Posterior vena cava (tissue), 2 donors: ENCODE data around the gene FTO. TPM values are rescaled to one million over a fixed set of nuclear protein-coding genes. Genes with fewer than 3 reads are reported as not detected.
"Not testable (repeated sequence)": the region's sequence is repeated elsewhere in the genome, so short reads cannot be mapped to it uniquely, and the experiment has no call there.

Experiments
- DNase-seq: peaks from one replicate; pipeline ENCODE4 v3.0.0-alpha.2; 2020; ENCODE audit warnings: low spot score
- intact Hi-C, 2 donors: fragments of 100-400 bp; cut with DNase I; formaldehyde crosslinking; loops; one replicate each; pipeline versions ENCODE4 v1.14.1 to v1.14.2; 2022 to 2023
- long read RNA-seq, 2 donors: library from polyadenylated mRNA; unstranded; transcript quantifications; one replicate each; pipeline ENCODE4 v2.0.0, GENCODE V29; 2020 to 2021
- total RNA-seq, 2 donors: library from RNA; stranded (reverse); fragmentation: NEBNext Ultra II Directional; extraction: Animal tissue kit (Norgen Biotek cat#: 25700); gene quantifications; one replicate each; pipeline ENCODE4 v1.2.1, GENCODE V29; 2021
- donor health status: DM: yes; HTN: yes; CAD: no.
- donor health status: DM: yes; HTN: yes; CAD: no.

The FTO gene
- 10 to 100 TPM; 77.7 to 98.0 TPM for total RNA-seq
- long read RNA-seq, donor 1, full-length matches to known transcripts: 6 of 23 reads
- long read RNA-seq, donor 1, partial matches to known transcripts: 4 of 23 reads
- long read RNA-seq, donor 1, other reads (novel, unspliced or antisense): 13 of 23 reads
- long read RNA-seq, donor 2, full-length matches to known transcripts: 1 of 14 reads
- long read RNA-seq, donor 2, partial matches to known transcripts: 1 of 14 reads
- long read RNA-seq, donor 2, other reads (novel, unspliced or antisense): 12 of 14 reads

DNA sequence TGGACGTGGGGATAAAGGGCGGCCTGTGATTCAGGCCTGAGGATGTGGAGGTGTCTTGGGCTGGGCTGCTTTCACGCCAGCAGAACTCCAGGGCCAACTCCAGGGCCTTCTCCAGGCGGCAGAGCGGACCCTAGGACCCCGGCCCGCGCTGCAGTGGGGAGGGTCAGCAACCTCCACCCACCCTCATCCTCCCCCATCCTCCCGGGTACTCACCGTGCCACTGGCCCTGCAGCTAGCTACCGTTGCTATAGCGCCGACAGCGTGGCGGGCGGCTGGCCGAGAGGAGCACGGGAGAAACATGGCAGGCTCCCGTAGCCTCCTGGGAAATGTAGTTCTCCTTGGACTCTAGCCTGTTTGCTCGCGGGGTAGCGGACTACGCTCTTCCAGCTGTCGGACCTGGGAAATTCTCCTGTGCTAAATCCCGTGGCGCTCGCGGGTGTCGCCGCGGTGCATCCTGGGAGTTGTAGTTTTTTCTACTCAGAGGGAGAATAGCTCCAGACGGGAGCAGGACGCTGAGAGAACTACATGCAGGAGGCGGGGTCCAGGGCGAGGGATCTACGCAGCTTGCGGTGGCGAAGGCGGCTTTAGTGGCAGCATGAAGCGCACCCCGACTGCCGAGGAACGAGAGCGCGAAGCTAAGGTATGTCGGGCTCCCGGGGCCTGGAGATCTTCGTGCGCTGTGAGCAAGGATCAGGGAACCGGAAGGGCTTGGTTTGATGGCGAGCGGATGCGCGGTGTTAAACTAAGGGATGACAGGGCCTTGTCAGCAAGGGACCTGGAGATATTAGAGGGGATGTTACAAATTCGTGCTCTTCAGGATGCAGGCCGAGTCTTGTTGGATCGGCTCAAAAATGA is at the start of gene FTO, which contains the start of gene RPGRIP1L:
TSS of gene FTO (plus strand) at position 567 of the 855 bp plus-strand sequence.
TSS of gene RPGRIP1L (minus strand) at position 270 of the 855 bp plus-strand sequence. CDS start 3,136 bp downstream, outside the sequence.
- DNase-seq: peak; percentile 99
- intact Hi-C loops: no loop called here

DNA sequence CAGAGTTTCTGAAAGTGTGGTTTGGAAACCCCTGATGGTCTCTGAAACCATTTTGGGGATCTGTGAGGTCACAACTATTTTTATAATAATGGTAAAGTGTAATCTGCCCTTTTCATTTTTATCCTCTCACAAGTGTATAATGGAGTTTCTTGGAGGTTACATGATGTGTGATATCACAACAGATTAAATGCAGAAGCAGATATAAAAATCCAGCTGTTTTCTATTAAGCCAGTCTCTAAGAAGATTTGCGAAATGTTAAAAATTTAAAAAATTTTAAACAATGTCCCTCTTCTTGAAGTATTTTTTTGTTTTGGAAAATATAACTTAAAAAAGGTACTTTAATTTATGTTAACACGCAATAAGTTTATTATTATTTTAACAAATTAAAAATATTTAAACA is 49.0 kb upstream of the FTO start:
- no peak for DNase-seq
- intact Hi-C loops: no loop called here

DNA sequence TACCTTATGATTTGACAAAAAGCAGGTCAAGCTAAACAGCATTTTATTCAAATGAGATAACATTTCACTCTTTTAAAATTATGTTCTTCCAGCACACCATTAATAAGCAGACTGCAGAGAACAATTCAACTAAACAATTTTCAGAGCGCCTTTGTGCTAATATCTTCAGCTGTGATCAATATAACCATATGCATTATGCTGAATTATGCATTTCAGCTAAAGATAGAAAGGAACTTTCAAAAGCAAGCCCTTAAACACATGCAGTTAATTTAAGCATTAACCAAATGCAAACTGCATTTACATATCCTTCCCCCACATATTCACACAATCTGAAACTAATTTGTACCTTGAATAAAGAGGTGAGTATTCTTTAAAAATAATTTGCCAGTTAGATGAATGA is 41.9 kb upstream of the FTO start:
- intact Hi-C loops: no loop called here
- no peak for DNase-seq

DNA sequence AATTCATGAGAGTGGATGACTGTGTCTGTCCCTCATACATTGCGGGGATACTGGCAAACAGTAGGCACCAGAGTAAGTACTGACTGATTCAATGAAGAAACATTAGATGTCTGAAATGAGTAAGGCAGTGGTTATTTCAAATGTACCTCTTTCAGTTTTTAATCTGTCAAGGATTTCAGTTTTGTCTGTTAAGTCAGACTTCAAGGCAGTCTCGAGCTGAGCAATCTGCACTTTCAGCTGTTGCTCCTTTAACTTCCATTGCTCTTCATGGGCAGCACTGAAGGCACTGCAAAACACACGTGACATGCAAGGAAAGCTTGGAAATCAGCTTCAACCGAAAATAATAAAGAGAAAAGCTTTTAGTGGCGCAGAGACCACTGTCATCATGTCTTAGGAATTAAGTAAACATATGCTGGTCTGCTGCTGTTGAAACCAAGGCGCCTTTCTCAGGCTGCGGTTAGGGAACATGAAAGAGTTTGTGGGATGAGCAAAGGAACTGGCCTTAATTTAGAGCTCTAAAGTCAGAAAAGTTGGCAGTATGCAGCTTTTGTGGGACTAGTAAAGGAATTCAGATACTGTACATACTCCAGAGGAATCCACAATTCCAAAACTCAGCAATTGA is 39.1 kb upstream of the FTO start:
- intact Hi-C loops: no loop called here
- DNase-seq: no peak

DNA sequence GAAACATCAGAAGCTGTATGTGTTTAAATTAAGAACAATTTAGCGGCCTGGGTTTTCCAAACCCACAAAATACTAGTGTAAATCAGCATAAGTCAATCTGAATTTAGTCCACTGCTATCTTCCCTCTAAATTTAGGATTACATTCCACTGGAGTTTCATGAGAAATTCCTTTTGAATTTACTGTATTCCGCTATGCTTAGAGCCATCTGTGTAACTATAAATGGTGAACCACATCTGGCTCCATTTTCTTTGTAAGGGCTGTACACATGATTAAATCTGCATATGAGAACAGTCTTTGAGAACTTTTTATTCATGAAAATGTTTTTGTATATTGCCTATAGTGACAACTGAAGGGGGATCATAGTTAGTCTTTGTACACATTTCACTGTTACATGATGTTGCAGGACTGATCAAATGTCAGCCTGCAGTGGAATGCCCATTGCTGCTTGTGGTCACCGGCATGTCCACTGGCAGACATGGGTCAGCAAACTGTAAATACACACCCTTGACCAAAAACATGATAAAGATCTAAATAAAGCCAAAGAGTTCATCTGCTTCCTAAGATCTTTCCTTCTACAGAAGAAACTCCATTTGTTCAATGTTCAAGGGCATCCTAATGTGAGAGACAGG is 37.1 kb upstream of the FTO start:
- intact Hi-C loops: no loop called here
- no peak for DNase-seq

DNA sequence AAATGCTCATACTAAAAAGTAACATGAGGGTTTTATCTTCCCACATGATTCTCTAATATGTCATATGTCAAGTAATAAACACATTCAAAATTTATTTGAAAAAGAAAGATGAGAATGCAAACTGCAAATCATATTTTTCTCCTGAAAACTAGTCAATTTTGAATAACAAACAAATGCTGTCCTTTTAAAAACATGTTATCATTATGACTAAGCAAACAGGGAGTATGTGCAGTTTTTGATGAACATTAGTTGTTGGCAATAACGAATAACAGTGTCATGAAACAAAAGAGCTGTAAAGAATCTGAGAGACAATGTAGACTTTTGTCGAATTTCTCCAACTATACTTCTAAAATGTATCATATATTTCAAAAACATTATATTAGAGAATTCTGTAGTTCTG is 35.1 kb upstream of the FTO start:
- intact Hi-C loops: no loop called here

DNA sequence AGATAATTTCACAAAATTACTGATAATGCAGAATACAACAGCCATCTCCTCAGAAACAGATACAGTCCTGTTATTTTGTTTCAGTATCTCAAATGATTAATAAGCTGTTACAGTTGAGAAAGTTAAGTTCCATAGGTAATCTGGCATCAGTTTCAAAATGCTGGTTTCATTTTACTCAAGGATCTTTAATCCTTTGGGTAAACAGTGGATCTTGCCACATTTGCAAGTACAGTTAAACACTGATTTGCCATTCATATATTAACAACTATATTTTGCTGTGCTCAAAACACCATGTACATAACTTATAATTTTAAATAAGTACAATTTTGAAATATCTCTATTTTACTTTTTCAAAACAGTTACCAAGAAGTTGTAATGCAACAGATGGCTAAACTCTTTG is 31.5 kb upstream of the FTO start:
- DNase-seq: no peak
- intact Hi-C loops: no loop called here

More for the DNA sequence above, 35.1 kb upstream of the FTO start:
- DNase-seq: no peak

DNA sequence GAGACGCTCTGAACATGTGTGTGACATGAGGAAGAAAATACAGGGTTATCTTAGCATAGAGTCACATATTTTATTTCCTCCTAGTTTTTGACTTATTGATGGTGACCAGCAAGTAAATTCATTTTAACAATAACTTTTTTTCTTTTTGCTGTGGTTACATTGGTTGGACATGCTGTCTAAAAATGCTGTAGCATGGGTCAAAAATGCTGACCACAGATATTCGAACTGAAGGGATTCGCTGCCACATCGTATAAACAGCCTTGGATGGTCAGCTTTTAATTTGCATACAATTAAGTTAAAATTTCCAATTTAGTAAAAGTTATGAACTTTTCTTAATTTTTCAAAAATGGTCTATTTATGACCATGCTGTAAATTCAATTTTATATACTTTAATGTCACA is 30.8 kb upstream of the FTO start:
- DNase-seq: no peak
- intact Hi-C loops: no loop called here

DNA sequence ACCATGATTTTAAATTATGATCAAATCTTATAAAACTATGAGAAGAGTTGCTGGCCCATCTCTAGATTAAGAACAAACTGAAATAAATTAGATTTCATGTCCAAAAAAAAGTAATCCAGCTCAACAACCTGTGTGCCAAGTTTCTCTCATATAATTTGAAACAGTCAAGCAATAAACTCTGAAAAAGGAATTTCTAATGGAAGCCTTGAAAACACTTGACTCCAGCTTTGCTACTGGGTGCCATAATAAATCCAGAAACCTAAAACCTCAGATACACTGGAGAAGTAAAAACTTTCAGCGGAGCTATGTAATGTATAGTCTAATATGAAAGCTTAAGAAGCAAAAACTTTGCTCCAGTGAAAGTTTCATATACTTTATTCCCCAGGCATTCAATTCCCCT is 25.8 kb upstream of the FTO start:
- intact Hi-C loops: loop anchor here in 1 of 2 donors (5.0 kb wide), 1 partner anchor 919 kb away; no protein-coding TSS in a partner anchor
- no peak for DNase-seq

DNA sequence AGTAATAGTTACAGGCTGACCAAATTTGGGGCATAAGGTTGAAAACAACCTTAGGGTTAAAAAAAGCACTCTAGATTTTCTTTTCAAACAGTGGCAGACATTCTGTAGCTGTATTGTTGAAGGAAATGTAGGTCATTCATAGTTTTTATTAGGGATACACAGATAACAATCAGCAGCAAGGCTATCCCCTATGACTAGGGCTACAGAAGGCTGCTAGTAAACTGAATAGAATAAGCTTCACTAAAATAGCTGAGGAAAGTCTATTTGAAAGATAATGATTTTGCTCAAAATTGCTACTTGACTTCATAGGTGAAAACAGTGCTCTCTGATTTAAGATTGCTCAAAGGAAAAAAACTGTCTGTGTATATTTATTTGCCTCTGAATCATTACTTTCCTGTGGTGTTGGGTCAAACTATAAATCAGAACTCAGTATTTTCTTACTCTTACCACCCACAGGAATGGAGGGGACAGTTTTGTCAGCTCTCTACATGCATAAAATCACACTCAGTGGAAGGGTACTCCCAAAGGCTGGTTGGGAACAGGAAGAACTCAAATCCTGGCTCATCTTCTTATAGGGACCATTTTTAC is 25.1 kb upstream of the FTO start:
- DNase-seq: no peak
- intact Hi-C loops: loop anchor here in 1 of 2 donors (5.0 kb wide), 1 partner anchor 918 kb away; no protein-coding TSS in a partner anchor

DNA sequence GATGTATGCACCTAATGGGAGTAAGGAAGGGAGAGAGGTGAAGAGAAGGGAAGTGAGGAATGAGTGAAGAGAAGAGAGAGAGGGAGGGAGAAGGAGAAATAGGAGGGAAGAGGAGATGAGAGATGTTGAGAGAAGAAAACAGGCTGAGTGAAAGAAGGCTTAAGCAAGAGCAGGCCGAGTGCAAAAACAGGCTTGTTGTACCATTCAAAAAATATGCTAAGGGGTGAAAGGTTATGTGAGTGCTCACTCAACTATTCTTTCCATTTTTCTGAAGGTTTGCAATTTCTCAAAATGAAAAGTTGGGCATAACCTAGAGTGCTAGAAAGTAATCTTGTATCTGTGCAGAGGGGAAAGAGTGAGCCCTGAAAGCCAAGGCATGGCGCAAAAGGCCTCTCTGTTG is 23.2 kb upstream of the FTO start:
- intact Hi-C loops: no loop called here
- no peak for DNase-seq

DNA sequence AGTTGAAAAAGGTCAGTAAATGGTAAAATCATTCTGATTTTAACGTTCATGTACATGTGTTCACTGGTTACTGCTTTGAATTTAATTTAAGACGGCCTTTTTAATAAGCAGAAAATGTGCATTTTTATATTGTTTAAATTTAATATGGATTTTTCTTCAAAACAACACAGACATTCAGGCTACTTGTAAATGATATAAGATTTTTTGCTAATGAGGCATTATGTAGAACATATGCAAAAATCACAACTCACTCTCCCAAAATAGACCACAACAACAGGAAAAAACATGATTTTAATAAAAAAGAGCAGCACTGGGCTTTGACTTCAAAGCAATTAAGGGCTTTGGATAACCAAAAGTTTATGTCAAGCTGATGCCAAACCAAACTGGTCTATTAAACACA is 22.6 kb upstream of the FTO start:
- no peak for DNase-seq
- intact Hi-C loops: no loop called here

DNA sequence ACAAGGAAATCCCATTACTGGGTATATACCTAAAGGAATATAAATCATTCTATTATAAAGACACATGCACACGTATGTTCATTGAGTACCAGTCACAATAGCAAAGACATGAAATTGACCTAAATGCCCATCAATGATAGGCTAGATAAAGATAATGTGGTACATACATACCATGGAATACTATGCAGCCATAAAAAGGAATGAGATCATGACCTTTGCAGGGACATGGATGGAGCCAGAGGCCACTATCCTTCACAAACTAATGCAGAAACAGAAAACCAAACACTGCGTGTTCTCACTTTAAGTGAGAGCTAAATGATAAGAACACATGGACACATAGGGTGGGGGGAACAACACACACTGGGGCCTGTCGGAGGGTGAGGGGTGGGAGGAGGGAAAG is 18.6 kb upstream of the FTO start:
- DNase-seq, intact Hi-C loops: not testable (repeated sequence)

DNA sequence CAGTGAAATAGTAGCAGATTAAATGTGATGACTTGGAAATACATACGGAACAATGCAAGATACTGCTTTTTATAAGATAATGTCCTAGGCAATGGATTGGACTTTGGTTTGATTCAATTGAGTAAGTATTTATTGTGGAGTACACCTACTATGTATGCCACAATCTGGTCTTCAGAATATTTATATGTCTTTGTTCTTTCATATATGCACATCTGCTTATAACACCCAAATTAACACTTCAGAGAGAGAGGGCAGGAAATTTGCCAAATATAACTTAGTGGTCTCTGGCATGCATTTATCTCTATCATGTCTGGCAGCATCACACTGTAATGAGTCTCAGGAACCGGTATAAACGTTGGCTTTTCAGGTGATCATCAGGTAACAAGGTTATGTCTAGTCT is 17.2 kb upstream of the FTO start:
- intact Hi-C loops: no loop called here
- no peak for DNase-seq

DNA sequence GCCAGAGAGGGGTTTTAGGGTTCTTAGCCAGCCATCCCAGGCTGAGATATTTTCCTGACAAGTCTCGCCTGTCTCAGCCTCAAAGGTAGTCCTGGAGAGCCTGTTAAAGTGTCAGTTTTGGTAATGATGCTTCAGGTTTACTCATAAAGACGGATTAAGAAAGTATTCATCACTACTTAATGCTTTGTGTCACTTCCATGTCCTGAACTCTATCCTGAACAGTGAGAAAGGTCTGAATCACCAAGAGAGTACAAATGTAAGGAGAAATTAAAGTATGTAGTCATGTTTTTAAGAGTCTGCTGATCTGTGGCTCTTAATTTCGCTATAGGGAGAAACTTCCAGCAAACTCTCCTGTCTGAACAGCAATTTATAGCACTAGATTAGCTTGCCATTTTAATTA is 14.3 kb upstream of the FTO start:
- intact Hi-C loops: no loop called here
- DNase-seq: no peak

DNA sequence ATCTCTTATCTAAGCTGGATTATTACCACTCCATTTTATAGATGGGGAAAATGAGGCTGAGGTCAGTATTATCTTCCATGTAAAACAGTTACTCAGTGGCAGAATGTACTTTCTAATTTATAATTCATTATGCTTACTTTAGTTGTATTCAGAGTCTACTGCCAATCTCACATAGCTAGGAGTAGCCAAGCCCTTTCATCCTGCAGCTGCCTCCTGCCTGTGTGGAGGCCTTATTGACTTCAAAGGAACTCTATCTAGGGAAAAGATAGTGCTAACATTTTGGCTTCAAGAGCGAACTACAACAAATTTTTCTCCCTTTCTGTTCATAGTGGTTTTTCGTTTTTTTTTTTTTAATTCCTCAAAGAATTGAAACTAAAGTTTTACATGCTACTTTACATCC is 13.2 kb upstream of the FTO start:
- intact Hi-C loops: no loop called here
- no peak for DNase-seq

DNA sequence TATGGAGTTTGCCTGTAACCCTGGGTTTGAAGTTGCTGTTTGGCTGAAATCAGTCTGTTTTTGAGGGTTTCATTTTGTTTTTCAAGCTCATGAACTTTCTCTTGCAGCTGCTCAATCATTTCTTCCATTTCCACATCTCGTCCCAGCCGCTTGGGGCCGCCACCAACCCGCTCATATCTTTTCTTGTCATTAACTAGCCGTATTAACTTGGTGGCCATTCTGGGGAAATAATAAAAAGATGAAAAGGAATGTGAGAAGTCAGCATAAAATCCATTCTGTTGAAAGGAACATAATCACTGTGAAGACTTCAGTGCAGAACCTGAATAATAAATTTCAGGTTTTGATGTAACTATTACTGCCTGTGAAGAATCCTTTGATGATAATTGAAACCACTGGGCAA is 11.8 kb upstream of the FTO start:
- DNase-seq: no peak
- intact Hi-C loops: no loop called here

DNA sequence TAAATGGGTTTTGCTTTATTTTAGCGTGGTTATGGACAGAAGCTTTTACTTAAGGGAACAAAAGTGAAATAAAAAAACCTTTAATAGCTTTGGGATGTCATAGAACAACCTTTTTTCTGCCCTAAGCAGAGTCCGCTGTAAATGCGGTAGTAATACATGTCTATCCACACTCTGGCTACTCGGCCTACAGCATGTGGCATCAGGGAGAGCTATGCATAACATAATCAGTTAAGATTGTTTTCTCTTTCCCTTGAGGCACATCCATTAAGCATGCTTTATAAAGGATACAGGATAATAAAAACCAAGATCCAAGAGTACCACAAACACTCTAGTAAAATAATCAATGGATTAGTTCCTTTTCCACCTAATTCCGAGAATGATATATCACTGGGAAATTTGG is 10.6 kb upstream of the FTO start:
- intact Hi-C loops: no loop called here
- DNase-seq: no peak

DNA sequence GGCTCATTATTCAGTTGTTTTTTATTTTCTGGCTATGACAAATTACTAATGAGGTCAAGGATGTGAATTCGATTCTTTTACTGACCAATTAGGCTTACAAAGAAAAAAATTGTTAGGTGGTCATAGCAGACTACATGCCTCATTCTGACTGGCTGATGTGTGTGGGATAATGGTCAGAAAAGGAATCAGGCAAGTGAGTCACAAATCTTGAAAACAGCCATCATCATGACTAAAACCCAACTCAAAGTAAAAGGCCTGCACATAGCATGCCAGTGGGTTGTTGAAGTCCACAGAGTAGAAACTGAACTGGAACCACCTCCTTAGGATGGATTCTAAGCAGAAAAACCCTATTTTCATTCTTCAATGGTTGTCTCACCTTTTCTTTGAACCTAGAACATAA is 8.9 kb upstream of the FTO start:
- DNase-seq: no peak
- intact Hi-C loops: no loop called here
